Activated naive CD8-positive, alpha-beta T cell treated with anti-CD3 and anti-CD28 coated beads for 36 hours (primary cell): ENCODE measurements around the gene SERPINC1. TPM values are rescaled to one million over a fixed set of nuclear protein-coding genes. Genes with fewer than 3 reads are reported as not detected.
"Not testable (repeated sequence)": the region's sequence is repeated elsewhere in the genome, so short reads cannot be mapped to it uniquely, and the experiment has no call there.

Experiments
- DNase-seq: peaks from one replicate; pipeline ENCODE4 v3.0.0; 2021
- H3K27ac Mint-ChIP-seq: one replicate; pipeline ENCODE4 v1.8.0; 2022; ENCODE audit warnings: mild to moderate bottlenecking, moderate library complexity, mixed read lengths
- H3K27me3 Mint-ChIP-seq: one replicate; pipeline ENCODE4 v1.8.0; 2022; ENCODE audit warnings: mild to moderate bottlenecking, mixed read lengths
- H3K36me3 Mint-ChIP-seq: one replicate; pipeline ENCODE4 v1.8.0; 2021; ENCODE audit warnings: mild to moderate bottlenecking, mixed read lengths
- H3K4me1 Mint-ChIP-seq: one replicate; pipeline ENCODE4 v1.8.0; 2021; ENCODE audit warnings: mixed read lengths
- H3K4me3 Mint-ChIP-seq: one replicate; pipeline ENCODE4 v1.8.0; 2022; ENCODE audit warnings: mild to moderate bottlenecking, moderate library complexity, mixed read lengths
- H3K9me3 Mint-ChIP-seq: one replicate; pipeline ENCODE4 v1.8.0; 2022; ENCODE audit warnings: mixed read lengths
- total RNA-seq, 2 experiments: library from RNA; stranded (reverse); gene quantifications; one replicate each; pipeline ENCODE4 v1.2.3, GENCODE V29; 2021

The SERPINC1 gene
- total RNA-seq, 2 experiments from 2014 or later = not detected

GRCh38 chr1:173914366-173914871 lies 2.7 kb downstream of the SERPINC1 start:
- Mint-ChIP-seq H3K27me3 (no peaks in the 10 kb centered on the region), H3K27ac (no peak overlapping the region), H3K4me1 (no peaks in the 10 kb centered on the region), H3K4me3 (no peak overlapping the region), H3K9me3 (no peaks in the 10 kb centered on the region), H3K36me3 (no peaks in the 10 kb centered on the region)
- peak; percentile 5 for DNase-seq

DNA sequence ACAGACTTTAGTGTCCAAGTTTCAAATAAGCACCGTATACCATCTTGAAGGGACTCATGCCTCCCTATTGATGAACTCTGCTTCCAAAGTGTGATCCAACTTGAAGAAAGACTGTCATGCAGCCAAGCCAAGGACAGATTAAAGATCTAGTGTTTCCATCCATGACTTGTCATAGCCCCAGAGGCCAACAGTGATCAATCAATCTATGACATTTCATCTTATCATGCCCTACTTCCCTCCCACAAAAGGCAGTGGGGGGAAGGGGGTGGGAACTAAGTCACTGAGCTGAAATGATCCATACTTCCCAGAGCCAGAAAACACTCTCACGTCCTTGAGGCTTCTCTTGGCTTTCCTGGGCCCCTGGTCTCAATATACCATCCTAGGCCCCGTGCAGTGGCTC lies 4.0 kb downstream of the SERPINC1 start:
- no peak overlapping the region for H3K4me3 Mint-ChIP-seq
- no peak for DNase-seq
- no peaks in the 10 kb centered on the region for H3K4me1 Mint-ChIP-seq
- no peaks in the 10 kb centered on the region for H3K36me3 Mint-ChIP-seq
- H3K27me3 Mint-ChIP-seq = no peaks in the 10 kb centered on the region
- H3K9me3 Mint-ChIP-seq = no peaks in the 10 kb centered on the region
- no peak overlapping the region for H3K27ac Mint-ChIP-seq

GRCh38 chr1:173903827-173904531 lies 13.1 kb downstream of the SERPINC1 start:
- H3K4me3 Mint-ChIP-seq = no peak overlapping the region
- peaks cover 18% of the 10 kb centered on the region for H3K4me1 Mint-ChIP-seq
- peaks cover 10% of the 10 kb centered on the region for H3K36me3 Mint-ChIP-seq
- no peaks in the 10 kb centered on the region for H3K27me3 Mint-ChIP-seq
- no peak for DNase-seq
- no peak overlapping the region for H3K27ac Mint-ChIP-seq
- peaks cover 2% of the 10 kb centered on the region for H3K9me3 Mint-ChIP-seq

GRCh38 chr1:173900992-173901391 lies 16.1 kb downstream of the SERPINC1 start:
- no peak overlapping the region for H3K27ac Mint-ChIP-seq

DNA sequence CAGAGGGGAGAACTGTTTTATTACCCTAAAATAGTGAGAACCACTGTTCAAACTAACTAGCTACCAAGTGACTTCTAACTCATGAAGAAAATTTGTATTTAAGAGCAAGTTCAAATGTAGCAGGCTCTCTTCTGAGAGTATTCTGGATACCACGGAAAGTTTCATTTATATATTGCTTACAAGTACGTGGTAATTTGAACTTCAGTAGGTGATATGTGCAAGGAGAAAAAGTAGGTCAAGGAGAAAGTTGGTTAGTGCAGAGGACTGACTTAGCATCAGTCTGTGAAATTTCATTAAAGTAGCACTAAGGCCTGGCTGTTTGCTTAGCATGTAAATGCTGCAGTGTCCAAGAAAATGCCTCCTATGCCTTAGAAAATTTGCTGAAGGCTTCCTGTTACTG lies 16.7 kb downstream of the SERPINC1 start:
- H3K27ac Mint-ChIP-seq = no peak overlapping the region
- H3K4me3 Mint-ChIP-seq = no peak overlapping the region
- peaks cover 9% of the 10 kb centered on the region for H3K36me3 Mint-ChIP-seq
- H3K4me1 Mint-ChIP-seq = peaks cover 20% of the 10 kb centered on the region
- no peaks in the 10 kb centered on the region for H3K27me3 Mint-ChIP-seq
- no peaks in the 10 kb centered on the region for H3K9me3 Mint-ChIP-seq
- DNase-seq = no peak

More at GRCh38 chr1:173900992-173901391, 16.1 kb downstream of the SERPINC1 start:
- peaks cover 20% of the 10 kb centered on the region for H3K4me1 Mint-ChIP-seq
- H3K9me3 Mint-ChIP-seq = peaks cover 2% of the 10 kb centered on the region
- H3K27me3 Mint-ChIP-seq = no peaks in the 10 kb centered on the region
- no peak for DNase-seq
- H3K4me3 Mint-ChIP-seq = no peak overlapping the region
- peaks cover 13% of the 10 kb centered on the region for H3K36me3 Mint-ChIP-seq

DNA sequence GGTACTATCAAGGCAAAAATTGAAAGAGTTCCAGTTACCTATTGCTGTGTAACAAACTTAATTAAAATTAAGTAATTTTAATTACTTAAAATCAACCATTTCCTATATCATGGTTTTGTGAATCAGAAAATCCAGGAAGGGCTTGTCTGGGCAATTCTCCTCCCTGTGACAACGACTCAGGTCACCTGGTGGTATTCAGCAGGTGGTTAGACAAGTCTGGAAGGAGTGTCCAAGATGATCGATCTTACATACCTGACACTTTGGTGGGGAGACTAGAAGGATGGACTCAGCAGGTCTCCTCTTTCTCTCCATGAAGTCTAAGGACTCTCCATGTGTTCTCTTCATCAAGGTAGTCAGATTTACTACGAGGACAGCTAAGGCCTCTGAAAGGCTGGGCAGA lies 22.9 kb downstream of the SERPINC1 start:
- no peak overlapping the region for H3K4me3 Mint-ChIP-seq
- DNase-seq = no peak
- H3K27me3 Mint-ChIP-seq = no peaks in the 10 kb centered on the region
- peaks cover 22% of the 10 kb centered on the region for H3K36me3 Mint-ChIP-seq
- H3K27ac Mint-ChIP-seq = no peak overlapping the region
- peaks cover 4% of the 10 kb centered on the region for H3K4me1 Mint-ChIP-seq
- H3K9me3 Mint-ChIP-seq = no peaks in the 10 kb centered on the region

- Mint-ChIP-seq H3K9me3 (no peaks in the 10 kb centered on the region), H3K4me3 (no peak overlapping the region), H3K4me1 (peaks cover 4% of the 10 kb centered on the region), H3K36me3 (peaks cover 24% of the 10 kb centered on the region), H3K27me3 (no peaks in the 10 kb centered on the region), H3K27ac (no peak overlapping the region)
- no peak for DNase-seq
Measured at GRCh38 chr1:173893611-173894010, 23.5 kb downstream of the SERPINC1 start.

- Mint-ChIP-seq H3K27ac (no peak overlapping the region), H3K9me3 (no peaks in the 10 kb centered on the region), H3K36me3 (peaks cover 32% of the 10 kb centered on the region), H3K27me3 (no peaks in the 10 kb centered on the region), H3K4me3 (no peak overlapping the region), H3K4me1 (peaks cover 19% of the 10 kb centered on the region)
- DNase-seq = no peak
Measured at GRCh38 chr1:173889885-173890284, 27.2 kb downstream of the SERPINC1 start.

DNA sequence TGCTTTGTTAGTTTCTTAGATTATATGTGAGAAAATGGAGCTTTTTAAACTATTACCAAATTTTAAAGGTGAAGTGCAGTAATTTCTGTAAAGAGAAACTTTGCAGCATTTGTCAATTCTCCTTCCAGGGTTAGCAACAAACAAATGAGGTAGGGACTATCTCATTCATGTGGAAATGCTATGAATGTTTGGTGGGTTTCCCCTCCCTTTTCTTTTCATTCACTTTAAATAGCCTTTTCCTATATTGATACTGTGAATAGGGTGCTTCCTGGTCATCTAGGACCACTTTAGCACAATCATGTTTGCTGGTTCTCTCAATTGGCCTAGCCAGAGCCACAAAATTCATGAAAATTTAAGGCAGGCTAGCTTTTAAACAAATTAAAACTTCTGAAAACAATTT lies 28.4 kb downstream of the SERPINC1 start:
- H3K4me3 Mint-ChIP-seq = no peak overlapping the region
- H3K36me3 Mint-ChIP-seq = peaks cover 30% of the 10 kb centered on the region
- no peaks in the 10 kb centered on the region for H3K9me3 Mint-ChIP-seq
- peaks cover 19% of the 10 kb centered on the region for H3K4me1 Mint-ChIP-seq
- no peaks in the 10 kb centered on the region for H3K27me3 Mint-ChIP-seq
- no peak for DNase-seq
- no peak overlapping the region for H3K27ac Mint-ChIP-seq

GRCh38 chr1:173887627-173888026 lies 29.5 kb downstream of the SERPINC1 start:
- Mint-ChIP-seq H3K36me3 (peaks cover 24% of the 10 kb centered on the region), H3K4me3 (no peak overlapping the region), H3K4me1 (peaks cover 19% of the 10 kb centered on the region), H3K27ac (no peak overlapping the region), H3K27me3 (no peaks in the 10 kb centered on the region), H3K9me3 (no peaks in the 10 kb centered on the region)
- no peak for DNase-seq

GRCh38 chr1:173886746-173887611 lies 30.1 kb downstream of the SERPINC1 start:
- no peaks in the 10 kb centered on the region for H3K27me3 Mint-ChIP-seq
- H3K36me3 Mint-ChIP-seq = peaks cover 22% of the 10 kb centered on the region
- no peak overlapping the region for H3K27ac Mint-ChIP-seq
- DNase-seq = no peak
- H3K9me3 Mint-ChIP-seq = no peaks in the 10 kb centered on the region
- H3K4me1 Mint-ChIP-seq = peaks cover 17% of the 10 kb centered on the region
- H3K4me3 Mint-ChIP-seq = no peak overlapping the region

GRCh38 chr1:173884701-173885100 lies 32.4 kb downstream of the SERPINC1 start:
- DNase-seq = no peak
- Mint-ChIP-seq H3K4me1 (peaks cover 17% of the 10 kb centered on the region), H3K36me3 (peaks cover 19% of the 10 kb centered on the region), H3K9me3 (no peaks in the 10 kb centered on the region), H3K27me3 (no peaks in the 10 kb centered on the region), H3K4me3 (no peak overlapping the region), H3K27ac (no peak overlapping the region)

DNA sequence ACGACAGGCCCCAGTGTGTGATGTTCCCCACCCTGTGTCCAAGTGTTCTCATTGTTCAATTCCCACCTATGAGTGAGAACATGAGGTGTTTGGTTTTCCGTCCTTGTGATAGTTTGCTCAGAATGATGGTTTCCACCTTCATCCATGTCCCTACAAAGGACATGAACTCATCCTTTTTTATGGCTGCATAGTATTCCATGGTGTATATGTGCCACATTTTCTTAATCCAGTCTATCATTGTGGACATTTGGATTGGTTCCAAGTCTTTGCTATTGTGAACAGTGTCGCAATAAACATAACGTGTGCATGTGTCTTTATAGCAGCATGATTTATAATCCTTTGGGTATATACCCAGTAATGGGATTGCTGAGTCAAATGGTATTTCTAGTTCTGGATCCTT lies 36.0 kb downstream of the SERPINC1 start:
- H3K9me3 Mint-ChIP-seq, H3K4me3 Mint-ChIP-seq, DNase-seq, H3K4me1 Mint-ChIP-seq, H3K27ac Mint-ChIP-seq, H3K27me3 Mint-ChIP-seq: not testable (repeated sequence)
- peaks cover 18% of the 10 kb centered on the region for H3K36me3 Mint-ChIP-seq

- Mint-ChIP-seq H3K4me3 (no peak overlapping the region), H3K4me1 (peaks cover 3% of the 10 kb centered on the region), H3K9me3 (no peaks in the 10 kb centered on the region), H3K27me3 (no peaks in the 10 kb centered on the region), H3K27ac (no peak overlapping the region), H3K36me3 (peaks cover 21% of the 10 kb centered on the region)
- no peak for DNase-seq
Measured at GRCh38 chr1:173878251-173878650, 38.9 kb downstream of the SERPINC1 start.

DNA sequence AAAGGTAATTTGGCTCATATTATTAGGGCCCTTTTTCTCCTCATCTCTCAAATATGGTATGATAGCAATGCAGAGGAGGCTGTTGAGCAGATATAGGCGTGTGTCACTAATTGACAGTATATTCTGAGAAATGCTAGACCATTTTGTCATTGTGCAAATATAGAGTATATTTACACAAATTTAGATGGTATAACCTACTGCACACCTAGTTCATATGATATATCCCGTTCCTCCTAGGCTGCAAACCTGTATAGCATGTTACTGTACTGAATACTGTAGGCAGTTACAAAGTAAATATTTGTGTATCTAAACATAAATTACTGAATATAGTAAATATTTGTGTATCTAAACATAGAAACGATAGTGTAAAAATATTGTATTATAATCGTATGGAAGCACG lies 40.4 kb downstream of the SERPINC1 start:
- Mint-ChIP-seq H3K4me3 (no peak overlapping the region), H3K36me3 (peaks cover 23% of the 10 kb centered on the region), H3K27me3 (no peaks in the 10 kb centered on the region), H3K27ac (no peak overlapping the region), H3K4me1 (peaks cover 8% of the 10 kb centered on the region), H3K9me3 (no peaks in the 10 kb centered on the region)
- DNase-seq = no peak
